K562 (cell line): ENCODE measurements around the gene TUBA8. TPM values are rescaled to one million over a fixed set of nuclear protein-coding genes. Genes with fewer than 3 reads are reported as not detected.
A peak's percentile ranks its signal among the peaks of the same experiment; 100 is the strongest.
"Not testable (repeated sequence)": the region's sequence is repeated elsewhere in the genome, so short reads cannot be mapped to it uniquely, and the experiment has no call there.

Experiments
- ATAC-seq: fragments of 200-7000 bp; cut with Tn5 transposase; 3 replicates; pipeline ENCODE4 v1.9.1; 2020; ENCODE audit warnings: moderate library complexity
- BruUV-seq: library from RNA; stranded (reverse); fragments of 400-500 nt; replicated peaks from 2 replicates; lab custom pipeline; 2021; lab: Mats Ljungman, UMichigan
- CTCF ChIA-PET: fragments of 300-600 bp; formaldehyde crosslinking; extraction: SDS; loops from one replicate; lab custom pipeline; 2021; ENCODE audit warnings: low intra/inter-chr PET ratio; lab: Yijun Ruan, JAX
- POLR2A ChIA-PET: fragments of 300-600, 350-650 bp; sonication (Branson Sonifier 250); formaldehyde crosslinking; extraction: SDS; loops from one replicate; lab custom pipeline; 2021; ENCODE audit warnings: antibody characterized with exemption, inconsistent platforms; lab: Yijun Ruan, JAX
- DNase-seq, 4 experiments: peaks; one replicate each; pipeline versions ENCODE4 v3.0.0 to v3.0.0-alpha.2; 2011 to 2018; ENCODE audit warnings: low spot score in 3 of 4, mixed read lengths in 3 of 4; ENCODE audit errors: extremely low read depth in 1 of 4
- FAIRE-seq: peaks from 2 replicates; lab custom pipeline; 2011; peaks lifted over from hg19 to GRCh38; lab: Jason Lieb, UNC
- H2AFZ ChIP-seq: 2 replicates; pipeline ENCODE4 v1.6.0; 2011; ENCODE audit warnings: low read depth, low read length, control low read depth, inconsistent platforms
- H3K27ac ChIP-seq: fragments of 200-600 bp; 3 replicates; pipeline ENCODE4 v1.8.0; 2011; ENCODE audit warnings: low read depth, mild to moderate bottlenecking, control low read depth, inconsistent platforms, low read length, moderate library complexity, mixed read lengths; ENCODE audit errors: extremely low read depth
- H3K27me3 ChIP-seq, 2 experiments: fragments of 300-600 bp in 1 of 2; 2 replicates in 1 of 2; 3 replicates in 1 of 2; pipeline versions ENCODE4 v1.6.0 to v1.8.0; 2011; ENCODE audit warnings: inconsistent platforms in 2 of 2, low read length in 2 of 2, mild to moderate bottlenecking in 1 of 2, mixed read lengths in 1 of 2, moderate library complexity in 1 of 2; ENCODE audit not compliant: control insufficient read depth in 2 of 2, insufficient read depth in 2 of 2
- H3K36me3 ChIP-seq: fragments of 300-600 bp; 3 replicates; pipeline ENCODE4 v1.8.0; 2011; ENCODE audit warnings: mild to moderate bottlenecking, low read length, inconsistent platforms; ENCODE audit not compliant: control insufficient read depth, insufficient read depth
- H3K4me1 ChIP-seq, 2 experiments: fragments of 200-600 bp in 1 of 2; replicated peaks in 1 of 2; 2 replicates in 1 of 2; 3 replicates in 1 of 2; pipeline versions ENCODE4 v1.5.1 to v1.8.0; 2011; ENCODE audit warnings: inconsistent platforms in 2 of 2, low read length in 2 of 2, mild to moderate bottlenecking in 1 of 2, mixed read lengths in 1 of 2, moderate library complexity in 1 of 2; ENCODE audit not compliant: control insufficient read depth in 2 of 2, insufficient read depth in 2 of 2
- H3K4me2 ChIP-seq: 2 replicates; pipeline ENCODE4 v1.6.1; 2011; ENCODE audit warnings: low read length, control low read depth, inconsistent platforms, mixed read lengths; ENCODE audit not compliant: insufficient read depth
- H3K4me3 ChIP-seq: fragments of 200-600 bp; sonication (generic), shearing (Covaris generic); 2 replicates; pipeline ENCODE4 v1.5.1; 2016; ENCODE audit warnings: control low read depth, inconsistent platforms
- H3K79me2 ChIP-seq: fragments of 200-600 bp; 3 replicates; pipeline ENCODE4 v1.8.0; 2011; ENCODE audit warnings: low read length, inconsistent platforms; ENCODE audit not compliant: control insufficient read depth, insufficient read depth
- H3K9ac ChIP-seq, 2 experiments: 2 replicates each; pipeline versions ENCODE4 v1.6.0 to v1.6.1; 2011; ENCODE audit warnings: low read depth in 2 of 2, low read length in 2 of 2, control low read depth in 1 of 2, inconsistent platforms in 1 of 2, mild to moderate bottlenecking in 1 of 2, mixed read lengths in 1 of 2; ENCODE audit not compliant: insufficient read depth in 1 of 2
- H3K9me1 ChIP-seq: one replicate; pipeline ENCODE4 v1.6.0; 2011; ENCODE audit warnings: inconsistent platforms, mild to moderate bottlenecking, low read length, moderate library complexity; ENCODE audit not compliant: control insufficient read depth, insufficient read depth
- H3K9me3 ChIP-seq: replicated peaks from 2 replicates; pipeline ENCODE4 v1.5.1; 2011; ENCODE audit warnings: low read depth, low read length, inconsistent platforms; ENCODE audit not compliant: control insufficient read depth, insufficient read depth
- H4K20me1 ChIP-seq: replicated peaks from 2 replicates; pipeline ENCODE4 v1.6.1; 2011; ENCODE audit warnings: low read length, inconsistent platforms, mixed read lengths; ENCODE audit not compliant: control insufficient read depth, insufficient read depth
- MCM2 ChIP-seq: fragments of 450-650 bp; IDR thresholded peaks from 2 replicates; pipeline ENCODE4 v1.6.1; 2017; ENCODE audit warnings: low read depth, mild to moderate bottlenecking
- NFATC3 ChIP-seq: fragments of 450-650 bp; IDR thresholded peaks from 2 replicates; pipeline ENCODE4 v1.6.1; 2017; ENCODE audit warnings: mild to moderate bottlenecking
- PHF20 ChIP-seq: fragments of 450-650 bp; IDR thresholded peaks from 2 replicates; pipeline ENCODE4 v1.6.1; 2018; ENCODE audit not compliant: partially characterized antibody
- SAFB2 ChIP-seq: fragments of 200-400 bp; formaldehyde crosslinking; IDR thresholded peaks from 2 replicates; pipeline ENCODE4 v1.6.1; 2018; ENCODE audit warnings: borderline replicate concordance, low read length, low read depth, moderate library complexity; ENCODE audit not compliant: severe bottlenecking
- TFE3 ChIP-seq: fragments of 450-650 bp; formaldehyde crosslinking; IDR thresholded peaks from 2 replicates; pipeline ENCODE4 v1.4.0; 2020; ENCODE audit warnings: mild to moderate bottlenecking, mixed read lengths
- TRIM24 ChIP-seq, 2 experiments: fragments of 450-650 bp; IDR thresholded peaks; 2 replicates each; pipeline ENCODE4 v1.6.1; 2016
- ZNF41 ChIP-seq: fragments of 250-450 bp; sonication (Bioruptor Pico); conservative IDR thresholded peaks from 2 replicates; pipeline ENCODE4 v1.4.0; 2020; ENCODE audit warnings: mild to moderate bottlenecking
- WGBS: fragments of 100-300 bp; shearing (Covaris generic); methylation state at CpG from one replicate; pipeline ENCODE4 v1.1.6; 2016; ENCODE audit warnings: low coverage, mixed read lengths; ENCODE audit not compliant: insufficient coverage; ENCODE audit errors: missing lambda C conversion rate; 5-methylcytosine and 5-hydroxymethylcytosine counted together
- in situ Hi-C: fragments of 300-500 bp; cut with MboI; formaldehyde crosslinking; loops from 4 replicates; pipeline ENCODE4 v1.15.0; 2018; ENCODE audit warnings: inconsistent platforms, mixed read lengths
- intact Hi-C: fragments of 100-400 bp; cut with micrococcal nuclease; formaldehyde crosslinking; loops from 2 replicates; pipeline ENCODE4 v1.14.2; 2022
- polyA plus RNA-seq, 8 experiments: library from polyadenylated mRNA; depleted of rRNA in 4 of 8; stranded (reverse) in 5 of 8; unstranded in 3 of 8; fragments of >200 nt; fragmentation: Nextera tagmentation in 2 of 8; fragmentation: Illumina TruSeq in 1 of 8; extraction: Ambion mirVana in 2 of 8; extraction: Trizol in 1 of 8; gene quantifications; 2 replicates each; pipeline versions ENCODE4 v1.2.1 to v1.2.3, GENCODE V29; 2011 to 2014; ENCODE audit warnings: inconsistent platforms in 1 of 8, missing spikeins in 1 of 8
- total RNA-seq, 7 experiments: library from RNA; depleted of rRNA in 6 of 7; stranded (reverse); fragments of >200 nt in 6 of 7; fragmentation: Illumina TruSeq in 2 of 7; extraction: Trizol in 2 of 7; gene quantifications; 2 replicates each; pipeline versions ENCODE4 v1.2.1 to v1.2.3, GENCODE V29; 2011 to 2021; ENCODE audit warnings: low replicate concordance in 1 of 7

Gene TUBA8
- total and polyA plus RNA-seq, 9 of the 15 experiments (the other 6 are each of a cell fraction or from before 2014, with no cell fraction given), result 0.07 to 1.1 (median 0.65) TPM

- no peaks in the 10 kb centered on the region for H3K79me2 ChIP-seq
- no peak overlapping the region for H3K4me3 ChIP-seq
- CTCF ChIA-PET, result no interaction called here
- DNase-seq (no peak), FAIRE-seq (no peak)
- no peak overlapping the region for H3K9ac ChIP-seq
- WGBS, result 10% methylated on average over 12 of the region's 12 CpGs
- intact Hi-C loops, result no loop called here
- H4K20me1 ChIP-seq, result no peaks in the 10 kb centered on the region
- no peaks in the 10 kb centered on the region for H3K9me1 ChIP-seq
- POLR2A ChIA-PET, result no interaction called here
- H3K9me3 ChIP-seq, result no peaks in the 10 kb centered on the region
- H3K4me2 ChIP-seq, result no peak overlapping the region
- TF ChIP-seq TRIM24 (IDR thresholded peaks at IDR 0.05) (no peak), SAFB2 (no peak), ZNF41 (CRISPR knock-in tag) (no peak), NFATC3 (no peak), MCM2 (no peak), TFE3 (no peak), PHF20 (no peak)
- TF ChIP-seq, all 486 proteins: peak for 0
- no TSS peak for BruUV-seq
- no peak overlapping the region for H3K27ac ChIP-seq
- in situ Hi-C loops, result loop anchor here (25.0 kb wide), 2 partner anchors 605 to 730 kb away; no protein-coding TSS in a partner anchor
- peaks cover 11 to 28% of the 10 kb centered on the region in 2 experiments; a peak in 3 of 5 replicates for H3K27me3 ChIP-seq
- ATAC-seq, result no peak
- H3K4me1 ChIP-seq, result peaks cover 0 to 7% of the 10 kb centered on the region in 2 experiments; a peak in 2 of 5 replicates
- H3K36me3 ChIP-seq, result no peaks in the 10 kb centered on the region
- no peak overlapping the region for H2AFZ ChIP-seq
Observed at GRCh38 chr22:18157714-18158028, 47.1 kb downstream of the TUBA8 start.

GRCh38 chr22:18160641-18161040 is 50.0 kb downstream of the TUBA8 start:
- H3K9me3 ChIP-seq, BruUV-seq, H3K36me3 ChIP-seq, H2AFZ ChIP-seq, POLR2A ChIA-PET, H3K9me1 ChIP-seq, DNase-seq, H3K79me2 ChIP-seq, H3K4me3 ChIP-seq, intact Hi-C loops, H3K4me1 ChIP-seq, H3K27ac ChIP-seq, H4K20me1 ChIP-seq, ATAC-seq, H3K9ac ChIP-seq, CTCF ChIA-PET, FAIRE-seq, H3K4me2 ChIP-seq: not testable (repeated sequence)
- in situ Hi-C loops, result loop anchor here (25.0 kb wide), 2 partner anchors 602 to 727 kb away; no protein-coding TSS in a partner anchor
- WGBS, result 6% methylated on average over 8 of the region's 8 CpGs
- H3K27me3 ChIP-seq, result peaks cover 13 to 17% of the 10 kb centered on the region in 2 experiments; a peak in 3 of 5 replicates

- H3K27me3 ChIP-seq, DNase-seq, H2AFZ ChIP-seq, H3K4me1 ChIP-seq, H4K20me1 ChIP-seq, H3K4me2 ChIP-seq, H3K27ac ChIP-seq, H3K9me3 ChIP-seq, BruUV-seq, H3K79me2 ChIP-seq, FAIRE-seq, POLR2A ChIA-PET, CTCF ChIA-PET, H3K9ac ChIP-seq, H3K36me3 ChIP-seq, intact Hi-C loops, H3K4me3 ChIP-seq, H3K9me1 ChIP-seq: not testable (repeated sequence)
- in situ Hi-C loops, result loop anchor here (25.0 kb wide), 2 partner anchors 598 to 723 kb away; no protein-coding TSS in a partner anchor
- peak; percentile 56 for ATAC-seq
- 3% methylated on average over 7 of the region's 7 CpGs for WGBS
Observed at GRCh38 chr22:18163843-18164242, 53.2 kb downstream of the TUBA8 start.
